ENCODE results near the gene WSB1. TPM values are rescaled to one million over a fixed set of nuclear protein-coding genes. Genes with fewer than 3 reads are reported as not detected.

WSB1 gene
- total and polyA plus RNA-seq, 8 donors = 41.3 to 84.3 (median 53.6) TPM

GRCh38 chr17:27299384-27300049 lies 5.6 kb downstream of the WSB1 start:
- Histone ChIP-seq H3K4me3 (no peak overlapping the region), H3K9me3 (no peaks in the 10 kb centered on the region), H3K27me3 (no peaks in the 10 kb centered on the region), H3K27ac (no peak overlapping the region), H3K36me3 (no peaks in the 10 kb centered on the region), H3K4me1 (peaks cover 15 to 47% (median 25%) of the 10 kb centered on the region in 3 donors)
- DNase-seq (no peak), FAIRE-seq (no peak), ATAC-seq (no peak)
- intact Hi-C loops (cut with DNase I) = no loop called here
- no peak for TF ChIP-seq CTCF (IDR thresholded peaks at IDR 0.05)
- 66 to 72% methylated on average over 5 of the region's 5 CpGs for WGBS, 2 donors

GRCh38 chr17:27303734-27304133 lies 9.8 kb downstream of the WSB1 start:
- 38 to 49% methylated on average over 2 of the region's 2 CpGs for WGBS, 2 donors
- H3K27me3 ChIP-seq = no peaks in the 10 kb centered on the region
- TF ChIP-seq CTCF (IDR thresholded peaks at IDR 0.05) = no peak
- ATAC-seq (peak in 2 of 4 donors; percentile 22 to 34), DNase-seq (no peak), FAIRE-seq (no peak)
- H3K4me1 ChIP-seq = peaks cover 15 to 32% (median 17%) of the 10 kb centered on the region in 3 donors
- intact Hi-C loops (cut with DNase I) = no loop called here
- H3K4me3 ChIP-seq = no peak overlapping the region
- no peaks in the 10 kb centered on the region for H3K9me3 ChIP-seq
- H3K27ac ChIP-seq = no peak overlapping the region
- peaks cover 0 to 19% (median 0%) of the 10 kb centered on the region in 3 donors for H3K36me3 ChIP-seq

- FAIRE-seq (no peak), DNase-seq (no peak), ATAC-seq (no peak)
- Histone ChIP-seq H3K9me3 (no peaks in the 10 kb centered on the region), H3K4me3 (no peak overlapping the region), H3K27ac (no peak overlapping the region), H3K4me1 (peaks cover 9 to 26% (median 17%) of the 10 kb centered on the region in 3 donors), H3K36me3 (peaks cover 6 to 45% (median 16%) of the 10 kb centered on the region in 3 donors), H3K27me3 (no peaks in the 10 kb centered on the region)
- intact Hi-C loops (cut with DNase I) = no loop called here
- WGBS, 2 donors = 85 to 86% methylated on average over 7 of the region's 7 CpGs
- TF ChIP-seq CTCF (IDR thresholded peaks at IDR 0.05) = no peak
Measured at GRCh38 chr17:27306276-27306835, 12.4 kb downstream of the WSB1 start.

GRCh38 chr17:27310565-27311110 lies 16.7 kb downstream of the WSB1 start:
- no peaks in the 10 kb centered on the region for H3K9me3 ChIP-seq
- H3K4me1 ChIP-seq = peaks cover 0 to 7% (median 7%) of the 10 kb centered on the region in 3 donors
- ATAC-seq = no peak
- H3K27ac ChIP-seq = no peak overlapping the region
- H3K4me3 ChIP-seq = no peak overlapping the region
- WGBS, 2 donors = 90 to 96% methylated on average over 4 of the region's 4 CpGs
- no peaks in the 10 kb centered on the region for H3K27me3 ChIP-seq
- no peak for DNase-seq
- FAIRE-seq = no peak
- no peak for TF ChIP-seq CTCF (IDR thresholded peaks at IDR 0.05)
- intact Hi-C loops (cut with DNase I) = no loop called here
- peaks cover 14 to 75% (median 44%) of the 10 kb centered on the region in 3 donors for H3K36me3 ChIP-seq

- intact Hi-C loops (cut with DNase I) = no loop called here
- H3K4me1 ChIP-seq = no peaks in the 10 kb centered on the region
- no peak overlapping the region for H3K27ac ChIP-seq
- H3K36me3 ChIP-seq = peaks cover 14 to 72% (median 47%) of the 10 kb centered on the region in 3 donors
- FAIRE-seq (no peak), ATAC-seq (no peak), DNase-seq (no peak)
- H3K27me3 ChIP-seq = no peaks in the 10 kb centered on the region
- H3K9me3 ChIP-seq = no peaks in the 10 kb centered on the region
- no peak for TF ChIP-seq CTCF (IDR thresholded peaks at IDR 0.05)
- WGBS, 2 donors = 67 to 76% methylated on average over 1 of the region's 1 CpG
- no peak overlapping the region for H3K4me3 ChIP-seq
Measured at GRCh38 chr17:27313301-27313700, 19.4 kb downstream of the WSB1 start.
